Epidermal melanocyte (primary cell): ENCODE measurements around the gene GREM2.

Experiments used
- DNase-seq: peaks from one replicate; pipeline ENCODE4 v3.0.0; 2011; ENCODE audit warnings: low spot score; ENCODE audit not compliant: insufficient read length

Gene GREM2

DNA sequence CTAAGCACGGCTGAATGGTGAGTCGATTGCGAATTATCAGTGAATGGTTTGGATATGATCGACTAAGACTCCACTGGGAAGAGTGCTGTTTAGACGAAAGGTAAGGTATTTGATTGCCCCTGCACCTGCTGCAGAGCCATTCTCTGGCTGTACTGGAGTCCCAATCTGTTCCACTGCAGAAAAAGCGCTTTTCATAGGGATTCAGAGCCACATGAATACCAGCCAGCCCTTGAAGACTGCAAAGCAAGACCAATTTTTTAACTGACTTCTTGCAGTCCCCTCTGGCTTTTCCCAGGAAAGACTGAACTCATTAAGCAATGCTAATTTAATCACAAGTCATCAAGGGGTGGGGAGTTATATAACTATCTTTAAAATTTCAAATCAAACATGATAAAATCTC, 1.3 kb downstream of the GREM2 start:
- DNase-seq = no peak

DNA sequence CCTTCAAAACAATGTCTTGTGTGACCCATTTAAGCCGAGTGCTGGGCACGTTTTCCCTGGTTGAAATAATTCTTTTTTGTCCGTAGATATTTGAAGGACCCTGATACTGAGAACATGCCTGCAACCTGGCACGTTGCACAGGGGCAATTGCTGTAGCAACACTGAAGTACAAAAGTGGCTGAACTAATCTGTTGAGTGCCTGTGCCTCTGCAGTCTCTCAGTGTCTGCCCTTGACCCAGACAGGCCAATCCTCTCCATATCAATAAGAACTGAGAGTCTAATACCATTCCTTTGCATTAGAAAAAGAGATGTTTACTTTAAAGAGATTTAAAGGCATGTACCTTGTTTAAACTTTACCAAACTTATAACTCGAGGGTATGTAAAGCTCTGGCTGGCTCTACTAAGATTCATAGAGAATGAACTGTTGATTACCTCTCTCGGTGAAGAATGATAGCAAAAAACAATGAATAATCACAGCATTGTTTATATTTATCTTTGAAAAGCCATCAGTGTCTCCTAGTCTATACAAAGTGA, 2.4 kb downstream of the GREM2 start:
- no peak for DNase-seq

DNA sequence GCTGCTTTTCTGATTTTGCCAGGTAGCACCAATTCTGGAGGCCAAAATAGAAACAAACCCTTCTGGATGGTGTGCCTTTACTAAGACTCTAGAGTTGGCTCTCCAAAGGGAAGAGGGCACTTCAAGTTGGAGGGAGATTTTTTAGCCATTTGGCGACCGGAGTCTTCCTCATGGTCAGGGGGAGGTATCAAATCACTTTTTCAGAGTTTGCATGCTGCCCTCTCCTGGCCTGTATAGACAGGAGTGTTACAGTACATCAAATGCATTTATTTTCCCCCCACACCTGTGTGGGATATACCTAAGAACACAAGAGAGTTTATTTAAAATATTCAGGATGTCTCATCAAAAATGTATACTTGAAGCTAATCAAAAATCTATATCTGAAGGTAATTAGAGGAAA, 3.2 kb downstream of the GREM2 start:
- no peak for DNase-seq

DNA sequence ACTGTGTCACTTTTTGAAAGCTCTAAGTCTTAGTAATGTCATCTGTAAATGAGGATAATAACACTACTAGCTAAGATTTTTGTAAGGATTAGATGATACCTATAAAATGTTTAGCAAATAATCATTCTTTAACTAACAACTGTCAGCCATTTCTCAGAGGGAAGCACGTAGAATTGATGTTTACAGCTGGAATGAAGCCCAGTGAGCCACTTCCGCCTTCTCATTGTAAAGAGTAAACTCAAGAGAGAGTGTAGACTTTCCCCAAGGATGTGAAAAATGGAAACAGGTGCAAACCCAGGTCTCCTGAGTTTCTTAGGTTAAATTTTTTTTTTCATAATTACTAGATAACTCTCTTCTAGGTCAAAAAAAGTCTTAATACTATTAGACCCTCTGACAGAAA, 4.9 kb downstream of the GREM2 start:
- DNase-seq = no peak

DNA sequence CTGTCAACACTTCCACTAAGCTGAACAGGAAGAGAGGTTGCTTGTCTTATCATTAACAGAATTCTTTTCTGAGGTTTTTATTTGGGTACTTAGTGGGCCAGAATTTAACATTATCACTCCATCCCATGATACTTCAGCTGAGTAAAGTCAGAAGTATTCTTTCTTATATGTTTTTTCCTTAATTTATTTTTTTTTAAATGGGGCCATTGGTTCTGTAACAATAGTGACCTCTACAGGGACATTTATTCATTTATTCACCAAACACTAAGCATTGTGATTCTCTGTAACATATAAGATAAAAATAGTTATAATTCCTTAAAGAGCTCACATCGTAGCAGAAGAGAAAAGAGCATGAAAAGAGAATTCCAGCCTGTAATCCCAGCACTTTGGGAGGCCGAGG, 9.8 kb downstream of the GREM2 start:
- no peak for DNase-seq

DNA sequence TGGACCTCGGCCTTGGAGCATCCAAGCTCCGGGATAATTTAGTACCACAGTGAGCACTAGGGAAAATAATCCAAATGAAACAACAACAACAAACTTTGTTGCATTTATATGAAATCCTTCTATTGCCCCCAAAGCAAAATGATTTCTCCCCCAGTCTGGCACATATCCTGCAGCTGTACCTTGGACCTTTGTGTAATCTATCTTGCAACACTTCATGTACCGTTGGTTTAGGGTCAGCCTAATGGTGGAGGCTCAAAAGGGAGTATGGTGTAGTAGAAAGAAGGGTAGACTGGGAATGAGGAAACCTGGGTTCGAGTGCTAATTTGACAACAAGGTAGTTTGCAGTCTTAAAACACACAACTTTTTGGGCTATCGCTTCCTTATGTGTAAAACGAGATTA, 12.1 kb downstream of the GREM2 start:
- DNase-seq = no peak

DNA sequence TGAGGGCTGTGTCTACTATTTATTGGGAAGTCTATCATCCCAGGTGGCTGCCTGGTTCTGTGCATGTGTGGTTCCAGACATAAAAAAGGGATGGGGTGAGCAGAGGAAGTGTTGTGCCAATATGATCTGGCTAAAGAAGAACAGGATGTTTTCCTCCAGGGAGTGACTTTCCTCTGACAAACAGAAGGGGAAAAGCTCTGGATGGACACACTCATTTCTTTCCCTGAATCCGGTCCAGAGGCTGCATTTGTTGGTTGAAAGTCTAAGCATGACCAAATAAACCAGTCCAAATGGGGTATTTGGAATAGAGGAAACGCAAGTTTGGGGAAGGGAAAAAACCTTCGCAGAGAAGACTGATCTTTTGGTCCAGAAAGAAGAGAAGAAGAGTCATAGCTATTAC, 12.7 kb downstream of the GREM2 start:
- no peak for DNase-seq

DNA sequence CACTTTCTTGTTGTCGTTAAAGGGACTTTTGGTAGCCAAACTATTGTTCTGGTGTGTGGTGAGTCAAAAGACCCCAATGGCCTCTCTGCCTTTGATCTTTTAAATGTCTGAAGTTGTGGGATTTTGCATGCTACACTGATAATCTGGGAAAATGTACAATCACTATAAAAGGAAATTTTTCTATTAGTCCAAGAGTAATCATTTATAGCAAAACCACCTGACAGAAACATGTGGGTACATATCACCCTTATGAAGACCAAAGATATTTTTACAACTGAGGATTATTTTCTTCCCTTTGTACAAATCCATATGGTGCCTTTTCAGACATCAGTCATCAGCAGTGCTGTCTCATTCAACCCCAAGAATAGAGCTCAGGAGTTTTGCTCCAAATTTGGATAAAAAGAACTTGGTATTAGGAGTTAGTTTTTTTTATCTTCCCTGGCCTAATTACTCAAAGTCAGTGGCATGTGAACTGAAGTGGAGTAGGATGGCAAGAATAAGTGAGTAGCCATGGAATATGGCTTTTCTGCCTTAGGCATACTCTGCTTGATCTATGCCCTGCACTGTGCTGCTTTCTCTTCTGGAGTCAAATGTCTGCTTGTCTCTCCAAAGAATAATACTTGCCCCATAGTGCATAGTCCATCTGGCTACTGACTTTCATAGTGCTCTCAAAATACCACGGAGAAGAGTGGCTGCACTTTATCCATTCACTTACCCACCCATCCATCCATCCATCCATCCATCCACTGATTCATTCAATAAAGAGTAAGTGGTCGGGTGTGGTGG, 13.5 kb downstream of the GREM2 start:
- no peak for DNase-seq

DNA sequence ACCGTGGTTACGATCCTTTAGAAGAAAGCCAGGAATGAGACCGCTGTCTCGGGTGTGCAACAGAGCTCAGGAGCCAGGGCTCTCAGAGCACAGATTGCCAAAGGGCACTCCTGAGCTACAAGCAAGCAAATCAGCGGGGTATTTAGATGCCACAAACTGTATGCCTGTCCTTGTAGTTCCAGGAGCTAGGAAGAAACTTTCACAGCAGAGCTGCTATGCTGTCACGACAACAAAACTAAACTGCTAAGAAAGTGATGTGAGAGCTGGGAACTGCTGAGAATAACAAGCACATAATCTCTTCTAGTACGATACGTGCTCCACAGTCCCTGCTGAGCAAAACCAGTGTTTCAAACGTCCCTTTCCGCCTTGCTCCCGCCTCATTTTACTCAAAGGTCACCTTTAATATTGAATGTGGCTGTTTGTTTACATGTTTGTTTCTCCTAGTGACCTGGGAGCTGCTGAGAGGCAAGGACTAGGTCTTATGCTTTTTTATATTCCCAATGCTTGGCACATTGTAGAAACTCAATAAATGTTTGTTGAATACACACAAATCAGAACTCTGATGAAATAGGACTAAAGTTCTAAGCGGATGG, 14.7 kb downstream of the GREM2 start:
- no peak for DNase-seq

DNA sequence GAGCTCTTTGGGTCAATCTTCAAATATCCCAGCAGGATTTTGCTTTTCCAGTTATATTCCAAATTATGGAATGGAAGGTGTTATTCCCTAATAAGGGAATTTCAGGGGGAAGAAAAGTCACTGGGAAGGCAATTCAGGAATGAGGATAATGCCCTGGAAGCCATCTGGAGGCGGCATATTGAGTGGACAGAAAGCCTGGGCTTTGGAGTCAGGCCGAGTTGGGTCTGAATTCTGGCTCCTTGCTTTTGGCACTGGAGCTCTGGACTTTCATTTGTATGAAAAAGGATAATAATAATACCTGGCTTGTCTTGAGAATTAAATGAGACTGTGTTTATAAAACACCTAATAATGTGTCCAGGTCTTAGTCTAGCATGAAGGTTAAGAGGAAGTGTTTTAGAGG, 16.5 kb downstream of the GREM2 start:
- no peak for DNase-seq

DNA sequence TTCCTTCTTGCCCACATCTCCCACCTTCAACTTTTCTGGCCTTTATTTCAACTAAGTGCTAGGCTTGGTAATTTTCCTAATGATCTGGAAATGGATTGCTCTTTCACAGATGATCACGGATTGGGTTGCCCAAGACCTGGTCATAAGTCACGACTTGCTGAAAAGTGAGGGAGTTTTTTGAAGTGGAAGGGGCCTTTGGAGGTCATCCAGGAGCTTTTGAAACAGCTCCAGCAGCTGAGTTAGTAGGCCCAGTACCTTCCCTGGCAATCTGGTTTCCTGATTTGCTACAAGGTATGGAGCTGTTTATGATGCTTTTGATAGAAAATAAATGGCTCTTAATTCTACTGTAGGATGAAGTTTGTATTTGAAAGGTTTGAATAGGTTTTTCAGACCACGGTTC, 20.4 kb downstream of the GREM2 start:
- DNase-seq = no peak

DNA sequence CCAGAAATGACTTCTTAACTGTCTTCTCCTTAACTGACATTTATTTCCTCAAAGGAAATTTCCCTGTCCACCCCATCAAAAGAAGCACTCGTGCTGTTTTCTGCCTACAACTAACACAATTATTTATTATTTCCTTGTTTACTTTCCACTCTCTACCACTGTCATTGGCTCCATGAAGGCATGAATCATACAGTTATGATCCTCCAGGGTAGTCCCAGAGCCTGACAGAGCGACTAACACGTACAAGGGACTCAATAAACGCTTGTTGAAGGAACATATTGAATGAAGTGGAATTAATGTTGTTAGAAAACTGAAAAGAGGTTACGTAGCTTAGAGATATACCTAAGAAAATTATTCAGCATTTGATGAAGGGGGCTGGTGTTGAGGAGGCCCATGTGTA, 20.9 kb downstream of the GREM2 start:
- no peak for DNase-seq

DNA sequence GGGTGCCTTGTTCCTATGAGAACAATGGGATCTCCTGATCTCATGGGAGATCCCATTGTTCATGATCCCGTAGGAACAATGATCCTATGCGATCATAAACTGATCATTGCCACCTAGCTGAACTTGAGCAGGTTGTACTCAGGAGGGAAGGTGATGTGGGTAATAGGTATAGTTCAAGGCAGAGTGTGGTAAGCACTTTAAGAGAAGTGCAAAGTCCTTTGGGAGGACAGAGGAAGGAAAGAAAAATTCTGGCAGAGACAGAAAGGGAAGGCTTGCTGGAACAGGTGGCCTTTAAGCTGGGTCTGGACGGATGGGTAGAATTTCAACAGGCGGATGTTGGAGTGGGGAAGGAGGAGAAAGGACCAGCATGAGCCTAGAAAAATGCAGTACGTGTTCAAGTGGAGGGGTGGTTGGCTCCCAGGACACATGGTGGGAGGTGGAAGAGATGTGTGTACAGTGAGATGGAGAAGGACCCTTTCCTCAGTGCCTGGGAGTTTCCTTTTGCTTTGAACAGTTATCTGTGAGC, 22.3 kb downstream of the GREM2 start:
- DNase-seq = no peak

DNA sequence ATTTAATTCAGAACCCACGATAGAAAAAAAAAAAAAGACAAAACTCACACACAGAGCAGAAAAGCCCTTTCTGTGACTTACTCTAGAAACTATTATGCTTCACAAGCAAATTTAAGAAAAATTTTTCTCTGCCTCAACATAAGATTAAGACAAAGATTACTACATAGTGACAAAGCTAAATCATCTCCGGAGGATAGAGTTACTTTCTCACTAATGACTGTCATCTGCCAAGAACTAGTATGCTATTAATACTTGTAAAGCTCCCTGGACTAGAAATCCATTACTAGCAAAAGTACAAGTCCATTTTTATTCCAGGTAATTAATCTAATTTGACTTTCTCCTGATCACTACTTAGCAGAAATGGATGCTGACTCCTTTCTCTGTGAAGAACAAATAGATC, 25.9 kb downstream of the GREM2 start:
- DNase-seq = no peak

DNA sequence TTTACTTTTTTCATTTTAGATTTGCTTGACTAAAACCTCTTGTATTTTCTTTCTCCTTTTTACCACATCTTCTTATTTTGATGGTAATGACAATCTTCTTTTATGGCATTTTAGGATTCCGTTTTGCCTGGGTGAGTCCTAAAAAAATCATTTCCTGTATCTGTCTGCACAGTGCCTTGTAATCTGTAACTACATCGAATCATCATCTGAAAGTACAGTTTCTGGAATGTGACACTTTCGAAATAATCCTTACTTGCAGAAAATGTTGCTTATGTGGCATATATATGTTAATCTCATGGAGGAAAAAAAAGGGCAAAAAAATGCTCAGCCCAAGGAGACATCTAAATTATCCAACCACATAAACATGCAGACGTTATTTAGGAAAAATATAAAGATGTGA, 29.0 kb downstream of the GREM2 start:
- no peak for DNase-seq

DNA sequence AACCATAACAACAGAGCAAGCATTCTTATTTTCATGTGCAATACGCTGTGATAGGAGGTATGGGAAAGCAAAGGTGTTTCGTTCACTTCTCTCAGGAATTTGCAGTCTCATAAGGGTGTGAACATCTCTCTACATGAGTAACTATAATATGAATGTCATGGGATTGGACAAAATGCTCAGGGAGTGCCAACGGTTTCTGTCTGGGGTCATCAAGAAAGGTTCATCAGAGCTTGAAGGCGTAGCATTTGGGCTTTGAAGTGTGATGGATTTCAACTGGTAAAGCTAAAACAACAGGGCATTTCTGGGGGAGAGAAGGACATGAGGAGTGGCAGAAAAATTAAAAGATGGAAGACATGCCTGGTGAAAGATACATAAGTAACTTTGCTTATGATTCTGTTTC, 32.4 kb downstream of the GREM2 start:
- DNase-seq = no peak

DNA sequence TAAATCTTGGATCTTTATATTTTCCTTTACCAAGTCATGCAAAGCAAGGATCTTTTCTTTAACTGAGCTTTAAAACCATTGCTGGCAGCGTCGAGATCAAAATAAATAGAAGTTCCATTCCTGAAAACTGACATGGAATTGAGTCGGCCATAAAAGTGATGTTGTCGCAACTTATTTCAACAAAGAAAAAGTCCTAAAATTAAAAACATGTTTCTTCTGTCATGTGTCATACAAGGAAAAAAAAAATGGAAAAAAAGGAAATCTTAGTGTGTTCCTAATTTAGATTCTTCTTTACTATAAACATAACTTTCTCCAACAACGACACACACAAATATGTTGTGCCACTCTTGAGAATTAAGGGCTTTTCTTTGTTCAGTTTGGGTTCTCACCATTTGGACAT, 34.9 kb downstream of the GREM2 start:
- no peak for DNase-seq

DNA sequence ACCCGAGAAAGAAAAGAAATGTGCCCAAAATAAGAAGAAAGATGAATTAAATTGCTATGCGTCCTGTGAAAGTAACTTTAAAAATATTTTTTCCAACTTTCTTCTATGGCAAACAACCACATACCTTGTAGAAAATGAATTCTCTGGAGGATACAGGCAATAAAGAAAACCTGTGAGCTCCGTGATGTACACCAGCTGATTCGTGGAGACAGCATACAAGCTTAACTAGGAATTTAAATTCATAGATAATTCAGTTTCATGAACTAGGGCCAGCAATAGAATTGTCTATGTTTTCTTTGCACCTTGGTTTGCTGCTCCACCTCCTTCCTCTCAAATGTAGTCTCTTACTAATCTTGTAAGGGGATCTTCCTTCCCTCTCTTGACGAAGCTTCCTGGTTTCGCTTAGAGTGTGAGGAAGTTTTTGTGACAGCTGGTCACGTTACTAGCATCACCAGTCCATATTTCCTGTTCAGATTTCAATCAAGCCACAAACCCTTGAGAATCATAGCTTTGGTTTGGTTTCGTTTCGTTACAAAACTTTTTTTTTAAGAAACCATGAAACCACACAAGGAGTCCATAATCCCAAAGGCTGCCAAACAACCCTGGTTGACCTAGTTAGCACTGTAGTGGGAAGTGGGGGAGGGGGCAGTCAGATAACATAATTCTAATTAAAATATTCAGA, 35.8 kb downstream of the GREM2 start:
- DNase-seq = peak; percentile 41

DNA sequence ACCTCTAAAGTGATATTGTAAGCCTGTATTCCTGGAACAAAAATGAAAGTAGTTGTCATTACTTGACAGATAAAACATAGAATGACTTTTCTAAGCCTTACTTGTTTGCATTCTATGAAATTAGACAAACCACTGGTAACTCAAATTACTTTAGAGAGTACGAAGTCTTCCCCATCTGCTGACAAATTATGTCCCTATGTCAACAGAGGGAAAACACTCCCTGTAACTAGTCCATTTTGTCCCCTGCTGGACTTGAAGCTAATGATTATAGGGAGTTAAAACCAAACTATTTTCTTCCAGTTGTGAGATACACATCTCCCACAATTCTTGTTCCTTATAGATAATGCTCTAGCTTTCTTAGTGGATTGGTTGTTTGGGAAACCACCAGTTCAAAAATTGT, 39.6 kb downstream of the GREM2 start:
- DNase-seq = no peak

DNA sequence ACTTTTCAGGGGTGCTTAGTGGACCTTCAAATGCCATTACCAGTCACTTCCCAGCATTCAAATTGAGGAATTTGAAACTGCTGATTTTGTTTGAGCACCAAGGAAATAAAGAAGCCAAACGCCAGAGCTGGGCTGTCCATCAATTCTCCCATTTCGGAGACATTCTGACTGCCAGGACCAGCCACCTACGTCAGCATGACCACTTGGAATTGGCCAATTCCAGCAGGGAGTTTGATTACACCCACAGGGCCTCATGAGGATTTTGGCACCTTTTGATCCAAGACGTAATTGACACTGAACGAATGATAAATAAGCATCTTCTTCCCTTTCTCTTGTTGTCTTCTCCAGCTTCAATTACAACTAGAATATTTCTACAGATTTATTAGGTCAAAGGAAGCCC, 40.2 kb downstream of the GREM2 start:
- DNase-seq = no peak

DNA sequence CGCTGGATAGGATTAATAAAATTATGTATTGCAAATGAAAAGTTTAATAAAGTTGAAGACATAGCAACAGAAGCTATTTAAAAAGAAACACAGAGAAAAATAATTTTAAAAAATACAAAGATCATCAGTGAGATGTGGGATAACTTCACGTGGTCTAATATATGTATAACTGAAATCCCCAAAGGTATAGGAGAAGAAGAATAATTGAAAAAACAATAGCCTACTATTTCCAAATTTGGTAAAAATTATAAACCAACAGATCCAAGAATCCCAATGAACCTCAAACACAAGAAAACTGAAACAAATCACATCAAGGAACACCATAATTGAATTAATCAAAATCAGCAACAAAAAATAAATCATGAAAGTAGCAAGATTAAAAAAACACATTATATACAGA, 44.9 kb downstream of the GREM2 start:
- no peak for DNase-seq

DNA sequence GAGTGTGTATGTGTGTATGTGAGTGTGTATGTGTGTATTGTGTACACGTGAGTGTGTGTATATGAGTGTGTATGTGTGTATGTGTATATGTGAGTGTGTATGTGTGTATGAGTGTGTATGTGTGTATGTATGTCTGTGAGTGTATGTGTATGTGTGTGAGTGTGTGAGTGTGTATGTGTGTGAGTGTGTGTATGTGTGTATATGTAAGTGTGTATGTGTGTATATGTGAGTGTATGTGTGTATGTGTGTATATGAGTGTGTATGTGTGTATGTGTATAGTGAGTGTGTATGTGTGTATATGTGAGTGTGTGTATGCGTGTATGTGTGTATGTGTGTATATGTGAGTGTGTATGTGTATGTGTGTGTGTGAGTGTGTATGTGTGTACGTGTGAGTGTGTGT, 49.2 kb downstream of the GREM2 start:
- no peak for DNase-seq
